HUES64 (cell line): Measurements from ENCODE around the gene GPR162.

Experiments used
- H3K27ac ChIP-seq: 2 replicates; pipeline ENCODE4 v1.7.0; 2013; ENCODE audit warnings: low read depth, low read length, inconsistent platforms
- H3K27me3 ChIP-seq: 2 replicates; pipeline ENCODE4 v1.6.1; 2013; ENCODE audit warnings: mild to moderate bottlenecking, low read length; ENCODE audit not compliant: insufficient read depth
- H3K36me3 ChIP-seq: 2 replicates; pipeline ENCODE4 v1.6.1; 2013; ENCODE audit warnings: mild to moderate bottlenecking, low read length; ENCODE audit not compliant: insufficient read depth
- H3K4me1 ChIP-seq: 2 replicates; pipeline ENCODE4 v1.6.1; 2013; ENCODE audit warnings: mild to moderate bottlenecking, low read length, moderate library complexity; ENCODE audit not compliant: insufficient read depth
- H3K4me3 ChIP-seq: 2 replicates; pipeline ENCODE4 v1.5.1; 2013; ENCODE audit warnings: mild to moderate bottlenecking, low read length, moderate library complexity
- H3K9ac ChIP-seq: 2 replicates; pipeline ENCODE4 v1.6.1; 2013; ENCODE audit warnings: mild to moderate bottlenecking, low read depth, low read length
- H3K9me3 ChIP-seq: 2 replicates; pipeline ENCODE4 v1.6.1; 2013; ENCODE audit warnings: low read depth, low read length; ENCODE audit not compliant: insufficient read depth
- WGBS: fragments of 150-250, 120-280 bp; methylation state at CpG from one replicate; pipeline ENCODE4 v1.1.7; 2013; ENCODE audit warnings: missing lambda C conversion rate; 5-methylcytosine and 5-hydroxymethylcytosine counted together

The GPR162 gene

DNA sequence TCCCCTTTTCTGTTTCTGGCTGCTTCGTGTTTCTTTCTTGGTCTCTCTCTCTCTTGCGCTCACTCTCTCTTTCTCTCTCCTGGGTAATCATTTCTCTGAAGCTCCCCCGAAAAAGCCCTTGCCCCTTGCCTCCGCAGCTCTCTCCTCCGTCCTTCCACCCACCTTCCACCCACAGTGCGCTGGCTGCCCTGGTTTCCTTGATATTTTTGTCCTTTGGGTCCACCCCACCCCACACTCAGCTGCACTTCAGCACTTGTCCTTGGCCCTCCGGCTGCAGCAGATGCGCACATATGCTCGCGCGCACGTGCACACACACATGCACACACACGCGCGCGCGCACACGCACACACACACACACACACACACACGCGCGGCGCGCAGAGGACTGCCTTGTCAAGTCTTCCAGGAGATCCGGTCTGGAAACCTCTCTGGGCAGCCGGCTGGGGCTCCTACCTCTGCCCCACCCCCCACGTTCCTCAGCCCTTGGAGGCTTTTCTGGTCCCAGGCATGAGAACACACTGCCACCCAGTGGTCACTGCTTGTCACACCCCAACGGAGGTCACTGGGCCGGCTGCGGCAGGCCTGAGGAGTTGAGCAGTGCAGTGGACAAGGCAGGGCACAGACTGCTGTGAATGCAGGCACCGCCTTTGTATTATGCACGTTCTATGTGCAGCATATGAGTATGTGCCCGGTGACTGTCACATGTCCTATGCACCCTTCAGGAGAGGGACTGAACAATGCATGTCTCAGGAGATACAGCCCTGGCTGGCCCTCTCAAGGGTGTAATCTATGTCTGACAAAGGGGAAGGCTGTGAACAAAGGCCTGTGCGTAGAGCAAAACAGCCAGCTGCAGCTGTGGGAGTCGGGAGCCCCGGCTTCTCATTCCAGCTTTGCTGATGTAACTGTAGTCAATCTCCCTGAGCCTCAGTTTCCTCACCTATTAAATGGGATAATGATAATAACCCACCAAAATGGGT is 42.8 kb upstream of the GPR162 start:
- no peaks in the 10 kb centered on the region for H3K4me1 ChIP-seq
- H3K9me3 ChIP-seq, result no peaks in the 10 kb centered on the region
- no peaks in the 10 kb centered on the region for H3K36me3 ChIP-seq
- 7% methylated on average over 35 of the region's 35 CpGs for WGBS
- H3K4me3 ChIP-seq, result peak overlapping the region; percentile 54
- peaks cover 27% of the 10 kb centered on the region for H3K27me3 ChIP-seq
- H3K27ac ChIP-seq, result no peak overlapping the region
- H3K9ac ChIP-seq, result peak overlapping the region; percentile 41; the same call in 1 of the 2 replicates

- no peaks in the 10 kb centered on the region for H3K36me3 ChIP-seq
- H3K9me3 ChIP-seq, result no peaks in the 10 kb centered on the region
- WGBS, result 96% methylated on average over 6 of the region's 6 CpGs
- no peaks in the 10 kb centered on the region for H3K4me1 ChIP-seq
- H3K27ac ChIP-seq, result no peak overlapping the region
- no peak overlapping the region for H3K4me3 ChIP-seq
- peaks cover 17% of the 10 kb centered on the region; the same call in 1 of the 2 replicates for H3K27me3 ChIP-seq
- no peak overlapping the region for H3K9ac ChIP-seq
Measured at GRCh38 chr12:6779708-6780432, 41.8 kb upstream of the GPR162 start.

- Histone ChIP-seq H3K4me1 (no peaks in the 10 kb centered on the region), H3K9me3 (no peaks in the 10 kb centered on the region), H3K27ac (no peak overlapping the region), H3K4me3 (no peak overlapping the region), H3K9ac (no peak overlapping the region), H3K36me3 (no peaks in the 10 kb centered on the region), H3K27me3 (peaks cover 15% of the 10 kb centered on the region; the same call in 1 of the 2 replicates)
- 89% methylated on average over 6 of the region's 6 CpGs for WGBS
Measured at GRCh38 chr12:6780573-6780972, 41.0 kb upstream of the GPR162 start.

DNA sequence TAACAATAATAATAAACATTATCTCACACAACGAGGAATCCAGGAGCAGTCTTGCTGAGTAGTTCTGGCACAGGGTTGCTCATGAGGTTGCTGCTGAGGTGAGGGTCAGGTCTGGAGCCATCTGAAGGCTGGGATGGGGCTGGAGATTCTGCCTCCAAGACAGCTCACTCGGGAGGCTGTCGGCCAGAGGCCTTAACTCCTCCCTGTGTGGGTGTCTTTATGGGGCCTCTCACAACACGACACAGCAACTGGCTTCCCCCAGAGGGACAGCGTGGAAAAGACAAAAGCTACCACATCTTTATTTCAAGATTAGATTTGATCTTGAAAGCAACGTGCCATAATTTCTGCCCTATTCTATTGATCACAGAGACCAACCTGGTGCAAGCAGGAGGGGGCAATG is 39.5 kb upstream of the GPR162 start:
- Histone ChIP-seq H3K4me1 (peaks cover 10% of the 10 kb centered on the region), H3K9me3 (no peaks in the 10 kb centered on the region), H3K36me3 (no peaks in the 10 kb centered on the region), H3K27ac (no peak overlapping the region), H3K4me3 (no peak overlapping the region), H3K9ac (no peak overlapping the region), H3K27me3 (peaks cover 10% of the 10 kb centered on the region; the same call in 1 of the 2 replicates)
- WGBS, result 86% methylated on average over 6 of the region's 6 CpGs

GRCh38 chr12:6782850-6783566 is 38.6 kb upstream of the GPR162 start:
- WGBS, result 75% methylated on average over 9 of the region's 10 CpGs
- Histone ChIP-seq H3K4me1 (peaks cover 12% of the 10 kb centered on the region), H3K27ac (no peak overlapping the region), H3K9me3 (no peaks in the 10 kb centered on the region), H3K4me3 (no peak overlapping the region), H3K9ac (no peak overlapping the region), H3K27me3 (peaks cover 3% of the 10 kb centered on the region; the same call in 1 of the 2 replicates), H3K36me3 (no peaks in the 10 kb centered on the region)

GRCh38 chr12:6783828-6784227 is 37.8 kb upstream of the GPR162 start:
- 87% methylated on average over 9 of the region's 9 CpGs for WGBS
- no peak overlapping the region for H3K9ac ChIP-seq

DNA sequence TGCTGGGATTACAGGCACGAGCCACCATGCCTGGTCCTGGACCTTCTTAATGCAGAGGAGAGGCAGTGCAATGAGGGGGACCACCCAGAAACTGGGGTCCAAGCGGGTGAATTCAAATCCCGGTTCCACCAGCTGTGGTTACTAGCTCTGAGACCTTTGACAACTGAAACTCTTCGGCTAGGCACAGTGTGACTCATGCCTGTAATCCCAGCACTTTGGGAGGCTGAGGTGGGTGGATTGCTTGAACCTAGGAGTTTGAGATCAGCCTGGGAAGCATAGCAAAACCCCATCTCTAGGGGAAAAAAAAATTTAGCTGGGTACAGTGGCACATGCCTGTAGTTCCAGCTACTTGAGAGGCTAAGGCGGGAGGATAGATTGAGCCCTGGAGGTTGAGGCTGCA is 37.3 kb upstream of the GPR162 start:
- no peak overlapping the region for H3K27ac ChIP-seq
- no peaks in the 10 kb centered on the region for H3K9me3 ChIP-seq
- peaks cover 16% of the 10 kb centered on the region for H3K4me1 ChIP-seq
- no peak overlapping the region for H3K9ac ChIP-seq
- H3K36me3 ChIP-seq, result no peaks in the 10 kb centered on the region
- WGBS, result 75% methylated on average over 5 of the region's 5 CpGs
- no peak overlapping the region for H3K4me3 ChIP-seq
- H3K27me3 ChIP-seq, result no peaks in the 10 kb centered on the region

More at GRCh38 chr12:6783828-6784227, 37.8 kb upstream of the GPR162 start:
- Histone ChIP-seq H3K36me3 (no peaks in the 10 kb centered on the region), H3K27me3 (no peaks in the 10 kb centered on the region), H3K9me3 (no peaks in the 10 kb centered on the region), H3K4me3 (no peak overlapping the region), H3K27ac (no peak overlapping the region), H3K4me1 (peaks cover 12% of the 10 kb centered on the region)

DNA sequence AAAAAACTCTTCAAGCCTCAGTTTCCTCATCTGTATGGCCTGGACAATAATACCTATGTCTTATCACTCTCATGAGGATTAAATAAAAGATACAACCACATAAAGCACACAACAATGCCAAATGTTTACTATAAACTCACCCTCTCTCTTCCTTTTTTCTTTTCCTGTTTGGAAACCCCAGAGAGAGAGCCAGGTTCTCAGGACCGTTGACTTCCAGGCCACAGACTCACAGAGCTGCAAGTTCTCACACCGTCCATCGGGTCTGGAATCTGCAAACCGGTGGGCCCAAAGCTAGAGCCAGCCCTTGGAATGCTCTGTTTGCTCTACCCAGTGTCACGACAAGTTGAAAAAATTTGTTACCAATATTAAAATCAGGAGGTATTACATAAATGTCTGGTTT is 36.9 kb upstream of the GPR162 start:
- Histone ChIP-seq H3K27ac (no peak overlapping the region), H3K4me3 (no peak overlapping the region), H3K4me1 (peaks cover 16% of the 10 kb centered on the region), H3K9ac (no peak overlapping the region), H3K9me3 (no peaks in the 10 kb centered on the region), H3K27me3 (no peaks in the 10 kb centered on the region), H3K36me3 (no peaks in the 10 kb centered on the region)
- 88% methylated on average over 5 of the region's 5 CpGs for WGBS

DNA sequence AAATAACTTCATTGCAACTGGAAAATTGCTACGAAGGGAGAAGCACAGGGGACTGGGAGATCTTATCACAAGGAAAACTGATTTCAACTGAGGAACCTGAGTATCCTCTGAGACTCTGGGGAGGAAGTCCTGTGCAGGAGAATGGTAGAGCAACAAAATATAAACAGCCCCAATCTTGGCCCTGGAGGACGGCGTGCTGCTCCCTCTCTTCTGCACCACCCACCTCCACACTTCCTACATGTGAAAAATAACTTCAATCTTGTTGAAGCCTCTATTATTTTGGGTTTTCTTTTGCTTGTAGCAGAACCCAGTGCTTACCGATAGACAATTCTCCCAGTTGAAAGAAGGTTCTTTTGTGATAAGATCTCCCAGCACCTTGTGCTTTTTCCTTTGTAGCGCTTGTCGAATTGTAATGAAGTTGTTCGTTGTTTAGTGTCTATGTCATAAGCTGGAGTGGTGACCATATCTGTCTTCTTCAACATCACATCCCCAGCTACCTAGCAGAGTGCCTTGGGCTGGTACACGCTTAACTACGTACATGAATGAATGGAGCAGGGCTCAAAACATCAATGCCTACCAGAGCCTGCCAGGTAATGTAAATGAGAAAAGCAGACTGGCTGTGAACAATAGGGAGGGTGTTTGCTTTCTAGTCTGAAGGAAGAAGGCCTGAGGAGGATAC is 35.1 kb upstream of the GPR162 start:
- Histone ChIP-seq H3K9ac (no peak overlapping the region), H3K36me3 (no peaks in the 10 kb centered on the region), H3K27me3 (no peaks in the 10 kb centered on the region), H3K4me1 (peaks cover 16% of the 10 kb centered on the region), H3K9me3 (no peaks in the 10 kb centered on the region), H3K4me3 (no peak overlapping the region), H3K27ac (peak overlapping the region; percentile 7; the same call in 1 of the 2 replicates)
- WGBS, result 63% methylated on average over 6 of the region's 9 CpGs

DNA sequence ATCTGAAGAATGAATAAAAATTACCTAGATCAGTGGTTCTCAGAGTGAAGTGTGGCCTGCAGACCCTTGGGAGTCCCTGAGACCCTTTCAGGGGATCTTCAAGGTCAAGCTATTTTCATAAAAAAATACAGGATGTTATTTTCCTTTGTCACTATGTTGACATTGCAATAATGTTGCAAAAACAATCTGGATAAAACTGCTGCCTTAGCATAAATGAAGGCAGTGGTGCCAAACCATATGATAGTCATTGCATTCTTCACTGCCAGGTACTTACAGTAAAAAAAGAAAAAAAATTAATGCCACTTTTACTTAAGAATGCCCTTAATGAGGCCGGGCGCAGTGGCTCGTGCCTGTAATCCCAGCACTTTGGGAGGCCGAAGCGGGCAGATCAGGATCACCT is 34.3 kb upstream of the GPR162 start:
- peak overlapping the region; percentile 7; the same call in 1 of the 2 replicates for H3K27ac ChIP-seq
- peaks cover 16% of the 10 kb centered on the region for H3K4me1 ChIP-seq
- no peaks in the 10 kb centered on the region for H3K36me3 ChIP-seq
- no peak overlapping the region for H3K9ac ChIP-seq
- H3K27me3 ChIP-seq, result no peaks in the 10 kb centered on the region
- H3K9me3 ChIP-seq, result no peaks in the 10 kb centered on the region
- no peak overlapping the region for H3K4me3 ChIP-seq
- WGBS, result 94% methylated on average over 5 of the region's 5 CpGs
